DND-41 (cell line): ENCODE data around the gene ADGRL4.

ENCODE experiments used
- ATAC-seq: fragments of 200-7000 bp; cut with Tn5 transposase; 3 replicates; pipeline ENCODE4 v1.9.1; 2021; ENCODE audit warnings: low read depth; ENCODE audit not compliant: insufficient read depth
- DNase-seq: peaks from one replicate; pipeline ENCODE4 v3.0.0-alpha.2; 2020
- H2AFZ ChIP-seq: 2 replicates; pipeline ENCODE4 v1.6.0; 2012; ENCODE audit warnings: low read depth, low read length
- H3K27ac ChIP-seq: 2 replicates; pipeline ENCODE4 v1.5.1; 2012; ENCODE audit warnings: low read length, inconsistent platforms
- H3K27me3 ChIP-seq: fragments of 200-600 bp; sonication (generic); 2 replicates; pipeline ENCODE4 v1.6.0; 2012; ENCODE audit warnings: low read length, mild to moderate bottlenecking, inconsistent platforms; ENCODE audit not compliant: insufficient read depth, poor library complexity
- H3K36me3 ChIP-seq: 2 replicates; pipeline ENCODE4 v1.5.1; 2012; ENCODE audit warnings: low read length, inconsistent platforms; ENCODE audit not compliant: insufficient read depth
- H3K4me1 ChIP-seq: 2 replicates; pipeline ENCODE4 v1.5.1; 2012; ENCODE audit warnings: mild to moderate bottlenecking, low read length; ENCODE audit not compliant: insufficient read depth
- H3K4me2 ChIP-seq: 2 replicates; pipeline ENCODE4 v1.6.0; 2012; ENCODE audit warnings: mild to moderate bottlenecking, moderate library complexity, low read length, inconsistent platforms; ENCODE audit not compliant: insufficient read depth
- H3K4me3 ChIP-seq, 2 experiments: fragments of 200-600 bp in 1 of 2; shearing (Covaris generic) in 1 of 2; 2 replicates each; pipeline ENCODE4 v1.5.1; 2012 to 2016; ENCODE audit warnings: inconsistent platforms in 2 of 2, low read length in 2 of 2, mild to moderate bottlenecking in 2 of 2, low read depth in 1 of 2, moderate library complexity in 1 of 2
- H3K79me2 ChIP-seq: 2 replicates; pipeline ENCODE4 v1.6.0; 2012; ENCODE audit warnings: low read length, inconsistent platforms; ENCODE audit not compliant: insufficient read depth
- H3K9ac ChIP-seq: 2 replicates; pipeline ENCODE4 v1.6.0; 2012; ENCODE audit warnings: low read depth, mild to moderate bottlenecking, inconsistent platforms, low read length, moderate library complexity
- H3K9me3 ChIP-seq: 2 replicates; pipeline ENCODE4 v1.5.1; 2012; ENCODE audit warnings: low read length, moderate library complexity, mild to moderate bottlenecking, inconsistent platforms; ENCODE audit not compliant: insufficient read depth, severe bottlenecking
- H4K20me1 ChIP-seq: 2 replicates; pipeline ENCODE4 v1.6.0; 2012; ENCODE audit warnings: low read length; ENCODE audit not compliant: insufficient read depth
- EZH2 ChIP-seq: IDR thresholded peaks from 3 replicates; pipeline ENCODE4 v1.6.1; 2012; ENCODE audit warnings: borderline replicate concordance, low read depth, mild to moderate bottlenecking, moderate library complexity, low read length, inconsistent platforms; ENCODE audit not compliant: severe bottlenecking
- TF ChIP-seq, protein P1 (sequence below): IDR thresholded peaks from 2 replicates; pipeline ENCODE4 v1.5.1; 2012; ENCODE audit warnings: borderline replicate concordance, low read length, moderate library complexity, mild to moderate bottlenecking; ENCODE audit not compliant: poor library complexity, severe bottlenecking; ENCODE audit errors: extremely low read depth

Gene ADGRL4

DNA sequence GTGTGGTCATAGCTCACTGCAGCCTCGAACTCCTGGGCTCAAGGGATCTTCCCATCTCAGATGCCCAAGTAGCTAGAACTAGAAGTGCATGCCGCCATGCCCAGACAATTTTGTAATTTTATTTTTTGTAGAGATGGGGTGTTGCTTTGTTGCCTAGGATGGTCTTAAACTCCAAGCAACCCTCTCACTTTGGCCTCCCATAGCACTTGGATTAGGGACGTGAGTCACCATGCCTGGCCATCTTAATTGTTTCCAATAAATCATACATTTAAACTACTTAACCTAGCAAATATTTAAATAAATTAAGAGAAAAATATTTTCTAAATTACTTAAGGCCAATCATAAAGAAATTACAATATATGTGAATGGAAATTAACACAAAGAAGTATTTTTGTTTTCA lies 35.1 kb upstream of the ADGRL4 start:
- no peaks in the 10 kb centered on the region for H3K4me1 ChIP-seq
- no peaks in the 10 kb centered on the region for H4K20me1 ChIP-seq
- ATAC-seq = no peak
- H3K27ac ChIP-seq = no peak overlapping the region
- H2AFZ ChIP-seq = no peak overlapping the region
- DNase-seq = no peak
- H3K4me2 ChIP-seq = no peak overlapping the region
- H3K9me3 ChIP-seq = peaks cover 7% of the 10 kb centered on the region
- H3K9ac ChIP-seq = no peak overlapping the region
- no peaks in the 10 kb centered on the region for H3K27me3 ChIP-seq
- no peak overlapping the region for H3K4me3 ChIP-seq
- TF ChIP-seq, protein P1, sequence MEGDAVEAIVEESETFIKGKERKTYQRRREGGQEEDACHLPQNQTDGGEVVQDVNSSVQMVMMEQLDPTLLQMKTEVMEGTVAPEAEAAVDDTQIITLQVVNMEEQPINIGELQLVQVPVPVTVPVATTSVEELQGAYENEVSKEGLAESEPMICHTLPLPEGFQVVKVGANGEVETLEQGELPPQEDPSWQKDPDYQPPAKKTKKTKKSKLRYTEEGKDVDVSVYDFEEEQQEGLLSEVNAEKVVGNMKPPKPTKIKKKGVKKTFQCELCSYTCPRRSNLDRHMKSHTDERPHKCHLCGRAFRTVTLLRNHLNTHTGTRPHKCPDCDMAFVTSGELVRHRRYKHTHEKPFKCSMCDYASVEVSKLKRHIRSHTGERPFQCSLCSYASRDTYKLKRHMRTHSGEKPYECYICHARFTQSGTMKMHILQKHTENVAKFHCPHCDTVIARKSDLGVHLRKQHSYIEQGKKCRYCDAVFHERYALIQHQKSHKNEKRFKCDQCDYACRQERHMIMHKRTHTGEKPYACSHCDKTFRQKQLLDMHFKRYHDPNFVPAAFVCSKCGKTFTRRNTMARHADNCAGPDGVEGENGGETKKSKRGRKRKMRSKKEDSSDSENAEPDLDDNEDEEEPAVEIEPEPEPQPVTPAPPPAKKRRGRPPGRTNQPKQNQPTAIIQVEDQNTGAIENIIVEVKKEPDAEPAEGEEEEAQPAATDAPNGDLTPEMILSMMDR = no peak
- TF ChIP-seq EZH2 = no peak
- no peaks in the 10 kb centered on the region for H3K36me3 ChIP-seq
- no peaks in the 10 kb centered on the region for H3K79me2 ChIP-seq

DNA sequence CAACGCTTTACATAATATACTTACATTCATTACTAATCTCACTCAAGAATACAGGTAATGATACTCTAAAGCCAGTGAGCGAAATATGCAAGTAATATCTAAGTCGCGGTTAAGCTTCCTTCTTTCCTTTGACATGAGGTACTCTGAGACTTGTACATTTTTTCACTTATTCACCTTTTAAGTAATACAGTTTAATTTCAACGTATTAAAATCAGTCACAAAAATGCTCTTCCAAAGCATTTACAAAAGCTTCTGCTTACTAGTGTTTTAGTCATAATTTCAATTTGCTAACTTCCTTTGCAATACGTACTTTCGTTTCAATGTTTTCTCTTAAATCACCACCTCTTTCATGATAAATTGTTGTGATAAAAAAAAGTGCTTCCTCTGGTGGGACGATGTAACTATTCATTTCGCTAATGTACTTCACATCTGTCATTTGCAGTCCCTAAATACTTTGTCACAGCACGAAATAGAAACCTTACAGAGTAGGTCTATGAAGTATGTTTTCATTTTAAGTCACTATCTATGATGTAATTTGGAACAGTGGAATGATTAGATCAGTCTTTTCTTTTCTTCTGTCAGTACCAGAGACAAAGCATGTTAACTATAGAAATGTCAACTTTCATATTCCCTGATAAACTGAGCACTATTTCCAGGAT lies 34.0 kb upstream of the ADGRL4 start:
- ATAC-seq (no peak), DNase-seq (no peak)
- no peak overlapping the region for H2AFZ ChIP-seq
- no peaks in the 10 kb centered on the region for H4K20me1 ChIP-seq
- H3K4me1 ChIP-seq = no peaks in the 10 kb centered on the region
- H3K27me3 ChIP-seq = no peaks in the 10 kb centered on the region
- H3K36me3 ChIP-seq = no peaks in the 10 kb centered on the region
- no peak overlapping the region for H3K9ac ChIP-seq
- H3K4me3 ChIP-seq = no peak overlapping the region
- H3K4me2 ChIP-seq = no peak overlapping the region
- no peak overlapping the region for H3K27ac ChIP-seq
- no peak for TF ChIP-seq EZH2
- TF ChIP-seq, protein P1 = no peak
- no peaks in the 10 kb centered on the region for H3K79me2 ChIP-seq
- peaks cover 12% of the 10 kb centered on the region for H3K9me3 ChIP-seq

DNA sequence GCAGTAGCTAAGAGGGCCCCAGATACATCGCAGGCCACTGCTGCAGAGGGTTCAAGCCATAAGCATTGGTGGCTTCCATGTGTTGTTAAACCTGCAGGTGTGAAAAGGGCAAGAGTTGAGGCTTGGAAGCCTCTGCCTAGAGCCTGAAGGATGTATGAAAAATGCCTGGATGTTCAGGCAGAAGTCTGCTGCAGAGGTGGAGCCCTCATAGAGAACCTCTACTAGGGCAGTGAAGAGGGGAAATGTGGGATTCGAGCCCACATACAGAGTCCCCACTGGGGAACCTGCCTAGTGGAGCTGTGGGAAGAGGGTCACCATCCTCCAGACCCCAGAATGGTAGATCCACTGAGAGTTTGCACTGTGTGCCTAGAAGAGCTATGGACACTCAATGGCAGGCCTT lies 30.6 kb upstream of the ADGRL4 start:
- H3K27me3 ChIP-seq = no peaks in the 10 kb centered on the region
- H3K36me3 ChIP-seq = no peaks in the 10 kb centered on the region
- H3K9me3 ChIP-seq = peaks cover 12% of the 10 kb centered on the region
- H3K9ac ChIP-seq = no peak overlapping the region
- H3K27ac ChIP-seq = no peak overlapping the region
- H3K4me1 ChIP-seq = no peaks in the 10 kb centered on the region
- no peak overlapping the region for H3K4me3 ChIP-seq
- no peak overlapping the region for H3K4me2 ChIP-seq
- no peaks in the 10 kb centered on the region for H4K20me1 ChIP-seq
- no peak for ATAC-seq
- TF ChIP-seq, protein P1 = no peak
- no peak for TF ChIP-seq EZH2
- H3K79me2 ChIP-seq = no peaks in the 10 kb centered on the region
- no peak for DNase-seq
- no peak overlapping the region for H2AFZ ChIP-seq
